SK-N-SH treated with all-trans-retinoic acid at 6 μM for 48 hours (cell line): Measurements from ENCODE around the gene AFTPH.

Experiments used
- ATAC-seq: fragments of 200-7000 bp; cut with Tn5 transposase; 3 replicates; pipeline ENCODE4 v1.9.1; 2020; ENCODE audit warnings: mild to moderate bottlenecking, moderate library complexity
- BACH2 ChIP-seq: fragments of 250-450 bp; sonication (Bioruptor Pico); IDR thresholded peaks from 2 replicates; pipeline ENCODE4 v1.9.0; 2021; ENCODE audit warnings: mild to moderate bottlenecking, borderline replicate concordance
- CREB5 ChIP-seq: fragments of 250-450 bp; sonication (Bioruptor Pico); IDR thresholded peaks from 2 replicates; pipeline ENCODE4 v1.5.1; 2020; ENCODE audit warnings: low read depth, mild to moderate bottlenecking, moderate library complexity
- CSRNP3 ChIP-seq: fragments of 250-450 bp; sonication (Bioruptor Pico); IDR thresholded peaks from 2 replicates; pipeline ENCODE4 v1.5.1; 2021; ENCODE audit warnings: mild to moderate bottlenecking, moderate library complexity
- ESRRG ChIP-seq: fragments of 250-450 bp; sonication (Bioruptor Pico); IDR thresholded peaks from 2 replicates; pipeline ENCODE4 v1.6.1; 2021; ENCODE audit warnings: mild to moderate bottlenecking
- GLIS3 ChIP-seq: fragments of 250-450 bp; sonication (Bioruptor Pico); IDR thresholded peaks from 2 replicates; pipeline ENCODE4 v1.5.0; 2020; ENCODE audit warnings: mild to moderate bottlenecking, moderate library complexity
- ISL1 ChIP-seq: fragments of 250-450 bp; sonication (Bioruptor Pico); IDR thresholded peaks from 2 replicates; pipeline ENCODE4 v2.1.2; 2022; ENCODE audit warnings: mild to moderate bottlenecking, moderate library complexity
- OSR1 ChIP-seq: fragments of 250-450 bp; sonication (Bioruptor Pico); IDR thresholded peaks from 2 replicates; pipeline ENCODE4 v1.8.0; 2022; ENCODE audit warnings: moderate library complexity, mild to moderate bottlenecking, inconsistent platforms
- PATZ1 ChIP-seq: fragments of 250-450 bp; sonication (Bioruptor Pico); IDR thresholded peaks from 2 replicates; pipeline ENCODE4 v1.8.0; 2020; ENCODE audit warnings: mild to moderate bottlenecking, moderate library complexity, borderline replicate concordance
- POU6F1 ChIP-seq: fragments of 250-450 bp; sonication (Bioruptor Pico); IDR thresholded peaks from 2 replicates; pipeline ENCODE4 v1.8.0; 2021; ENCODE audit warnings: low read depth, mild to moderate bottlenecking, moderate library complexity, borderline replicate concordance
- PPARA ChIP-seq: fragments of 250-450 bp; sonication (Bioruptor Pico); IDR thresholded peaks from 2 replicates; pipeline ENCODE4 v1.5.0; 2020; ENCODE audit warnings: mild to moderate bottlenecking, borderline replicate concordance
- RARB ChIP-seq: fragments of 250-450 bp; sonication (Bioruptor Pico); IDR thresholded peaks from 2 replicates; pipeline ENCODE4 v1.8.0; 2021; ENCODE audit warnings: mild to moderate bottlenecking, moderate library complexity
- SNAI2 ChIP-seq: fragments of 250-450 bp; sonication (Bioruptor Pico); IDR thresholded peaks from 2 replicates; pipeline ENCODE4 v1.5.0; 2020; ENCODE audit warnings: mild to moderate bottlenecking, moderate library complexity
- TCF4 ChIP-seq: fragments of 250-450 bp; sonication (Bioruptor Pico); IDR thresholded peaks from 2 replicates; pipeline ENCODE4 v1.8.0; 2021; ENCODE audit warnings: mild to moderate bottlenecking, moderate library complexity, borderline replicate concordance
- TOX ChIP-seq: fragments of 250-450 bp; sonication (Bioruptor Pico); IDR thresholded peaks from 2 replicates; pipeline ENCODE4 v1.8.0; 2021; ENCODE audit warnings: mild to moderate bottlenecking, moderate library complexity, borderline replicate concordance
- TSHZ2 ChIP-seq: fragments of 250-450 bp; sonication (Bioruptor Pico); IDR thresholded peaks from 2 replicates; pipeline ENCODE4 v1.5.0; 2020; ENCODE audit warnings: mild to moderate bottlenecking, moderate library complexity
- ZC3H10 ChIP-seq: fragments of 250-450 bp; sonication (Bioruptor Pico); IDR thresholded peaks from 2 replicates; pipeline ENCODE4 v1.5.1; 2021; ENCODE audit warnings: mild to moderate bottlenecking, moderate library complexity
- ZFP3 ChIP-seq: fragments of 250-450 bp; sonication (Bioruptor Pico); IDR thresholded peaks from 2 replicates; pipeline ENCODE4 v1.5.0; 2020; ENCODE audit warnings: mild to moderate bottlenecking, moderate library complexity
- ZFP30 ChIP-seq: fragments of 450-650 bp; formaldehyde crosslinking; IDR thresholded peaks from 2 replicates; pipeline ENCODE4 v1.5.0; 2022; ENCODE audit warnings: mild to moderate bottlenecking, moderate library complexity
- ZNF565 ChIP-seq: fragments of 450-650 bp; formaldehyde crosslinking; conservative IDR thresholded peaks from 2 replicates; pipeline ENCODE4 v1.5.0; 2020; ENCODE audit warnings: low read depth, mild to moderate bottlenecking, moderate library complexity
- ZNF70 ChIP-seq: fragments of 450-650 bp; formaldehyde crosslinking; IDR thresholded peaks from 2 replicates; pipeline ENCODE4 v1.5.0; 2020; ENCODE audit warnings: mild to moderate bottlenecking, moderate library complexity
- ZNF8 ChIP-seq: fragments of 450-650 bp; formaldehyde crosslinking; IDR thresholded peaks from 2 replicates; pipeline ENCODE4 v1.5.0; 2020; ENCODE audit warnings: mild to moderate bottlenecking, moderate library complexity

AFTPH gene

GRCh38 chr2:64493788-64494187 lies 30.3 kb upstream of the AFTPH start:
- no peak for TF ChIP-seq ZFP30 (CRISPR knock-in tag)
- no peak for TF ChIP-seq SNAI2 (CRISPR knock-in tag)
- no peak for TF ChIP-seq POU6F1 (CRISPR knock-in tag)
- TF ChIP-seq ZNF565 (CRISPR knock-in tag) = no peak
- TF ChIP-seq GLIS3 (CRISPR knock-in tag) = no peak
- no peak for TF ChIP-seq ZNF70 (CRISPR knock-in tag)
- no peak for TF ChIP-seq TOX (CRISPR knock-in tag)
- no peak for TF ChIP-seq ZC3H10 (CRISPR knock-in tag)
- TF ChIP-seq ZNF8 = no peak
- no peak for TF ChIP-seq TSHZ2
- TF ChIP-seq CSRNP3 (CRISPR knock-in tag) = no peak
- no peak for TF ChIP-seq TCF4 (CRISPR knock-in tag)
- TF ChIP-seq BACH2 = no peak
- no peak for TF ChIP-seq ISL1
- TF ChIP-seq PATZ1 (CRISPR knock-in tag) = no peak
- TF ChIP-seq PPARA (CRISPR knock-in tag) = no peak
- ATAC-seq = no peak

- no peak for ATAC-seq
- no peak for TF ChIP-seq BACH2
Observed at GRCh38 chr2:64498438-64498837, 25.7 kb upstream of the AFTPH start.

GRCh38 chr2:64500549-64500948 lies 23.6 kb upstream of the AFTPH start:
- no peak for ATAC-seq
- TF ChIP-seq SNAI2 (CRISPR knock-in tag) (no peak), OSR1 (no peak), ZNF565 (CRISPR knock-in tag) (no peak), TOX (CRISPR knock-in tag) (no peak), ISL1 (no peak), CSRNP3 (CRISPR knock-in tag) (no peak), CREB5 (CRISPR knock-in tag) (no peak), PATZ1 (CRISPR knock-in tag) (no peak), RARB (no peak), ZFP3 (CRISPR knock-in tag) (no peak), TSHZ2 (no peak), POU6F1 (CRISPR knock-in tag) (no peak), ESRRG (CRISPR knock-in tag) (no peak)
